HepG2 (cell line): ENCODE measurements around the gene NAIF1. TPM values are rescaled to one million over a fixed set of nuclear protein-coding genes. Genes with fewer than 3 reads are reported as not detected.

Source experiments
- ARNT ChIP-seq: fragments of 450-650 bp; IDR thresholded peaks from 2 replicates; pipeline ENCODE4 v1.6.1; 2017
- ARNT2 ChIP-seq: sonication (generic); formaldehyde crosslinking; IDR thresholded peaks from 2 replicates; pipeline ENCODE4 v1.8.0; 2022; ENCODE audit warnings: mild to moderate bottlenecking, low read depth, missing genetic modification reagents, moderate library complexity
- CHCHD3 ChIP-seq: sonication (generic); formaldehyde crosslinking; IDR thresholded peaks from 2 replicates; pipeline ENCODE4 v1.8.0; 2022; ENCODE audit warnings: mild to moderate bottlenecking, missing genetic modification reagents, moderate library complexity
- IRX3 ChIP-seq: sonication (generic); formaldehyde crosslinking; IDR thresholded peaks from 2 replicates; pipeline ENCODE4 v1.8.1; 2023; ENCODE audit warnings: mild to moderate bottlenecking, low read depth, missing genetic modification reagents, borderline replicate concordance
- NR3C1 ChIP-seq: sonication (generic); formaldehyde crosslinking; IDR thresholded peaks from 2 replicates; pipeline ENCODE4 v1.4.0; 2020; ENCODE audit warnings: missing genetic modification reagents
- RCOR2 ChIP-seq: IDR thresholded peaks from 2 replicates; pipeline ENCODE4 v1.6.1; 2016; ENCODE audit warnings: missing biosample characterization, missing genetic modification reagents
- RELA ChIP-seq: sonication (generic); formaldehyde crosslinking; IDR thresholded peaks from 2 replicates; pipeline ENCODE4 v1.4.0; 2020; ENCODE audit warnings: missing genetic modification reagents
- RFX1 ChIP-seq: fragments of 450-650 bp; IDR thresholded peaks from 2 replicates; pipeline ENCODE4 v1.6.1; 2017
- SKI ChIP-seq: fragments of 450-650 bp; IDR thresholded peaks from one replicate; pipeline ENCODE4 v1.6.1; 2018; ENCODE audit warnings: mild to moderate bottlenecking; ENCODE audit not compliant: partially characterized antibody
- SMARCE1 ChIP-seq: fragments of 450-650 bp; IDR thresholded peaks from 2 replicates; pipeline ENCODE4 v1.6.1; 2017; ENCODE audit warnings: borderline replicate concordance
- TFDP1 ChIP-seq: IDR thresholded peaks from 2 replicates; pipeline ENCODE4 v1.6.1; 2016; ENCODE audit warnings: missing compliant biosample characterization, missing genetic modification reagents, borderline replicate concordance
- ZBTB43 ChIP-seq: sonication (generic); formaldehyde crosslinking; conservative IDR thresholded peaks from 2 replicates; pipeline ENCODE4 v1.4.0; 2020; ENCODE audit warnings: missing genetic modification reagents
- ZFP37 ChIP-seq: sonication (generic); formaldehyde crosslinking; IDR thresholded peaks from 2 replicates; pipeline ENCODE4 v1.4.0; 2020; ENCODE audit warnings: missing genetic modification reagents, borderline replicate concordance
- ZNF317 ChIP-seq: sonication (generic); formaldehyde crosslinking; IDR thresholded peaks from 2 replicates; pipeline ENCODE4 v1.5.0; 2020; ENCODE audit warnings: mild to moderate bottlenecking, missing genetic modification reagents
- ZNF34 ChIP-seq: sonication (generic); formaldehyde crosslinking; IDR thresholded peaks from 2 replicates; pipeline ENCODE4 v1.4.0; 2020; ENCODE audit warnings: mild to moderate bottlenecking, missing genetic modification reagents, borderline replicate concordance
- ZNF382 ChIP-seq: sonication (generic); formaldehyde crosslinking; IDR thresholded peaks from 2 replicates; pipeline ENCODE4 v1.5.0; 2020; ENCODE audit warnings: missing genetic modification reagents, mild to moderate bottlenecking, borderline replicate concordance
- ZNF484 ChIP-seq: sonication (generic); formaldehyde crosslinking; IDR thresholded peaks from 2 replicates; pipeline ENCODE4 v1.5.1; 2020; ENCODE audit warnings: mild to moderate bottlenecking, low read depth, missing genetic modification reagents, borderline replicate concordance
- polyA plus RNA-seq, 8 experiments: library from polyadenylated mRNA; depleted of rRNA in 3 of 8; stranded (reverse) in 7 of 8; unstranded in 1 of 8; fragments of >200 nt; fragmentation: Illumina TruSeq in 4 of 8; extraction: Trizol in 4 of 8; gene quantifications; 2 replicates each; pipeline versions ENCODE4 v1.2.1 to v1.2.3, GENCODE V29; 2011 to 2016; ENCODE audit warnings: low read depth in 4 of 8, missing spikeins in 1 of 8, mixed read lengths in 1 of 8; ENCODE audit not compliant: insufficient read depth in 1 of 8
- total RNA-seq, 5 experiments: library from RNA; depleted of rRNA; stranded (reverse); fragments of >200 nt; fragmentation: Illumina TruSeq; extraction: Trizol; gene quantifications; 2 replicates each; pipeline ENCODE4 v1.2.3, GENCODE V29; 2016; ENCODE audit warnings: low read depth in 1 of 5
- TF ChIP-seq, protein P1 (sequence below): sonication (generic); formaldehyde crosslinking; IDR thresholded peaks from 2 replicates; pipeline ENCODE4 v1.4.0; 2020; ENCODE audit warnings: mild to moderate bottlenecking, missing genetic modification reagents
- TF ChIP-seq, protein P2 (sequence below): sonication (generic); formaldehyde crosslinking; conservative IDR thresholded peaks from 2 replicates; pipeline ENCODE4 v1.4.0; 2020; ENCODE audit warnings: missing genetic modification reagents
- TF ChIP-seq, protein P3 (sequence below): fragments of 450-650 bp; IDR thresholded peaks from 2 replicates; pipeline ENCODE4 v1.6.1; 2017; ENCODE audit warnings: mild to moderate bottlenecking

Gene NAIF1
- total and polyA plus RNA-seq, 2 of the 13 experiments (the other 11 are each of a cell fraction or from before 2014, with no cell fraction given) = 6.0 to 6.9 TPM

DNA sequence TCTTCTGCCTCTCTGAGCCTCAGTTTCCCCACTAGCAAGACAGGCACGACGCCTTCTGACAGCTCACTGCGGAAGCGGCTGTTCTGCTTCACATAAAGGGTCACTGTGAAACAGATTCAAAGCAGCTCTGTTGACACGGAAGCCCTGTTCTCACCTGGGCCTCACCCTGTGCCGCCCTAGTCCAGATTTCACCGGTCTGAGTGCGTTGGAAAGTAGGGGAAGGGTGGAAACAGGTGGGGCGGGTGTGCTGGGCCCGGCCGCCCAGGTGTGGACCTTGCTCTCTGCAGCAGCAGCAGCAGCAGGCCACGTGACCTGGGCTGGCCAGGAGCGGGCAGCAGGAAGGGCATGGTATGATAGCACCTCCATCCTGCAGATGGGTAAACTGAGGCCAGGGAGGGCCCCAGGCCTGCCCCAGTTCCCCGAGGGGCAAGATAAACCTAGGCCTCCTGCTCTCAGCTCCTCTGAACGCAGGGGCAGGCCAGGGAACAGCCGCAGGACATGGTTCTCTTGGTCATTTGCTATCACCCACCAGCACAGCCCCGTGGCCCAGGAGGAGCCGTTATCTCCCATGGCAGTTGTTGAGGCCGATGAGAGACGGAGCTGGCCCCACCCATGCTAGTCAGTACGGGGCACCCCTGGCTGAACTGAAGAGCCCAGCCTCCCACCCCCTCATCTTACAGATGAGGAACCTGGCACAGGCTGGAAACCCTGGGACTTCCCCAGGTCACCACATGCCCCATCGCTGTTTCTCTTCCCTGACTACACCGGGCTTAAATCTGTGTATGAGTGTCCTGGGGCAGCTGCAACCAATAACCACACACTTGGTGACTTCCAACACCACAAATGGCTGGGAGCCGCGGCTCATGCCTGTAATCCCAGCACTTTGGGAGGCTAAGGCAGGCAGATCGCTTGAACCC is 48.3 kb upstream of the NAIF1 start (continued):
- TF ChIP-seq ZBTB43 (CRISPR knock-in tag) = peak; percentile 72
- TF ChIP-seq RELA (CRISPR knock-in tag) = no peak
- TF ChIP-seq NR3C1 = no peak
- peak; percentile 81 for TF ChIP-seq TFDP1 (CRISPR knock-in tag)
- TF ChIP-seq IRX3 (CRISPR knock-in tag) = no peak
- peak; percentile 91 for TF ChIP-seq RCOR2 (CRISPR knock-in tag)
- TF ChIP-seq, protein P1, sequence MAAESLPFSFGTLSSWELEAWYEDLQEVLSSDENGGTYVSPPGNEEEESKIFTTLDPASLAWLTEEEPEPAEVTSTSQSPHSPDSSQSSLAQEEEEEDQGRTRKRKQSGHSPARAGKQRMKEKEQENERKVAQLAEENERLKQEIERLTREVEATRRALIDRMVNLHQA (CRISPR knock-in tag) = no peak
- TF ChIP-seq, protein P2, sequence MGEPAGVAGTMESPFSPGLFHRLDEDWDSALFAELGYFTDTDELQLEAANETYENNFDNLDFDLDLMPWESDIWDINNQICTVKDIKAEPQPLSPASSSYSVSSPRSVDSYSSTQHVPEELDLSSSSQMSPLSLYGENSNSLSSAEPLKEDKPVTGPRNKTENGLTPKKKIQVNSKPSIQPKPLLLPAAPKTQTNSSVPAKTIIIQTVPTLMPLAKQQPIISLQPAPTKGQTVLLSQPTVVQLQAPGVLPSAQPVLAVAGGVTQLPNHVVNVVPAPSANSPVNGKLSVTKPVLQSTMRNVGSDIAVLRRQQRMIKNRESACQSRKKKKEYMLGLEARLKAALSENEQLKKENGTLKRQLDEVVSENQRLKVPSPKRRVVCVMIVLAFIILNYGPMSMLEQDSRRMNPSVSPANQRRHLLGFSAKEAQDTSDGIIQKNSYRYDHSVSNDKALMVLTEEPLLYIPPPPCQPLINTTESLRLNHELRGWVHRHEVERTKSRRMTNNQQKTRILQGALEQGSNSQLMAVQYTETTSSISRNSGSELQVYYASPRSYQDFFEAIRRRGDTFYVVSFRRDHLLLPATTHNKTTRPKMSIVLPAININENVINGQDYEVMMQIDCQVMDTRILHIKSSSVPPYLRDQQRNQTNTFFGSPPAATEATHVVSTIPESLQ (CRISPR knock-in tag) = peak; percentile 70; the same call in 1 of the 2 replicates
- TF ChIP-seq ZNF317 (CRISPR knock-in tag) = peak; percentile 92
- TF ChIP-seq SMARCE1 = no peak
- TF ChIP-seq ZFP37 = 0 out of 2 replicates have a peak, but pooled peaks have one; percentile 51
- 0 out of 2 replicates have a peak, but pooled peaks have one; percentile 24 for TF ChIP-seq CHCHD3 (CRISPR knock-in tag)
- TF ChIP-seq ZNF484 (CRISPR knock-in tag) = 0 out of 2 replicates have a peak, but pooled peaks have one; percentile 65
- TF ChIP-seq ZNF34 (CRISPR knock-in tag) = peak; percentile 93; the same call in 1 of the 2 replicates
- no peak for TF ChIP-seq ARNT
- TF ChIP-seq ZNF382 (CRISPR knock-in tag) = no peak
- peak; percentile 68 for TF ChIP-seq ARNT2
- TF ChIP-seq SKI = peak; percentile 43
- TF ChIP-seq, protein P3, sequence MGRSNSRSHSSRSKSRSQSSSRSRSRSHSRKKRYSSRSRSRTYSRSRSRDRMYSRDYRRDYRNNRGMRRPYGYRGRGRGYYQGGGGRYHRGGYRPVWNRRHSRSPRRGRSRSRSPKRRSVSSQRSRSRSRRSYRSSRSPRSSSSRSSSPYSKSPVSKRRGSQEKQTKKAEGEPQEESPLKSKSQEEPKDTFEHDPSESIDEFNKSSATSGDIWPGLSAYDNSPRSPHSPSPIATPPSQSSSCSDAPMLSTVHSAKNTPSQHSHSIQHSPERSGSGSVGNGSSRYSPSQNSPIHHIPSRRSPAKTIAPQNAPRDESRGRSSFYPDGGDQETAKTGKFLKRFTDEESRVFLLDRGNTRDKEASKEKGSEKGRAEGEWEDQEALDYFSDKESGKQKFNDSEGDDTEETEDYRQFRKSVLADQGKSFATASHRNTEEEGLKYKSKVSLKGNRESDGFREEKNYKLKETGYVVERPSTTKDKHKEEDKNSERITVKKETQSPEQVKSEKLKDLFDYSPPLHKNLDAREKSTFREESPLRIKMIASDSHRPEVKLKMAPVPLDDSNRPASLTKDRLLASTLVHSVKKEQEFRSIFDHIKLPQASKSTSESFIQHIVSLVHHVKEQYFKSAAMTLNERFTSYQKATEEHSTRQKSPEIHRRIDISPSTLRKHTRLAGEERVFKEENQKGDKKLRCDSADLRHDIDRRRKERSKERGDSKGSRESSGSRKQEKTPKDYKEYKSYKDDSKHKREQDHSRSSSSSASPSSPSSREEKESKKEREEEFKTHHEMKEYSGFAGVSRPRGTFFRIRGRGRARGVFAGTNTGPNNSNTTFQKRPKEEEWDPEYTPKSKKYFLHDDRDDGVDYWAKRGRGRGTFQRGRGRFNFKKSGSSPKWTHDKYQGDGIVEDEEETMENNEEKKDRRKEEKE = no peak
- no peak for TF ChIP-seq RFX1
